GM19238 (cell line): ENCODE measurements around the gene ACSL1.

Experiments
- DNase-seq: peaks from one replicate; pipeline ENCODE4 v3.0.0; 2011; ENCODE audit warnings: low spot score; ENCODE audit not compliant: insufficient read length

ACSL1 gene

GRCh38 chr4:184812651-184813181, 13.1 kb downstream of the ACSL1 start:
- DNase-seq, result no peak

GRCh38 chr4:184812199-184812542, 13.6 kb downstream of the ACSL1 start:
- no peak for DNase-seq

- no peak for DNase-seq
Observed at GRCh38 chr4:184811526-184812198, 14.1 kb downstream of the ACSL1 start.

GRCh38 chr4:184810720-184811119, 15.0 kb downstream of the ACSL1 start:
- no peak for DNase-seq

- DNase-seq, result no peak
Observed at GRCh38 chr4:184808713-184809050, 17.1 kb downstream of the ACSL1 start.

GRCh38 chr4:184807797-184808712, 17.7 kb downstream of the ACSL1 start:
- no peak for DNase-seq

- no peak for DNase-seq
Observed at GRCh38 chr4:184807256-184807655, 18.5 kb downstream of the ACSL1 start.

- no peak for DNase-seq
Observed at GRCh38 chr4:184806711-184807110, 19.1 kb downstream of the ACSL1 start.

GRCh38 chr4:184806229-184806550, 19.6 kb downstream of the ACSL1 start:
- no peak for DNase-seq

GRCh38 chr4:184805462-184806228, 20.1 kb downstream of the ACSL1 start:
- no peak for DNase-seq

- DNase-seq, result no peak
Observed at GRCh38 chr4:184804621-184805020, 21.1 kb downstream of the ACSL1 start.

GRCh38 chr4:184803874-184804273, 21.9 kb downstream of the ACSL1 start:
- DNase-seq, result no peak

- DNase-seq, result no peak
Observed at GRCh38 chr4:184803133-184803532, 22.6 kb downstream of the ACSL1 start.

- no peak for DNase-seq
Observed at GRCh38 chr4:184802697-184803015, 23.1 kb downstream of the ACSL1 start.

- no peak for DNase-seq
Observed at GRCh38 chr4:184801781-184802696, 23.7 kb downstream of the ACSL1 start.

GRCh38 chr4:184798504-184798903, 27.3 kb downstream of the ACSL1 start:
- no peak for DNase-seq

- DNase-seq, result no peak
Observed at GRCh38 chr4:184796906-184797305, 28.9 kb downstream of the ACSL1 start.

- DNase-seq, result no peak
Observed at GRCh38 chr4:184795214-184795844, 30.4 kb downstream of the ACSL1 start.

- DNase-seq, result no peak
Observed at GRCh38 chr4:184794470-184794869, 31.3 kb downstream of the ACSL1 start.

GRCh38 chr4:184793735-184794355, 31.9 kb downstream of the ACSL1 start:
- no peak for DNase-seq
